IMR-90 (cell line): ENCODE results near the gene NUBP2. TPM values are rescaled to one million over a fixed set of nuclear protein-coding genes. Genes with fewer than 3 reads are reported as not detected.

ENCODE experiments used
- polyA plus RNA-seq, 3 experiments: library from polyadenylated mRNA; depleted of rRNA; stranded (reverse); fragments of >200 nt; gene quantifications; 2 replicates each; pipeline ENCODE4 v1.2.3, GENCODE V29; 2012; ENCODE audit warnings: low replicate concordance in 1 of 3
- total RNA-seq: library from RNA; depleted of rRNA; stranded (reverse); fragments of >200 nt; gene quantifications from 2 replicates; pipeline ENCODE4 v1.2.3, GENCODE V29; 2012
- TF ChIP-seq, protein P1 (sequence below): conservative IDR thresholded peaks from 2 replicates; pipeline ENCODE4 v1.5.1; 2012; ENCODE audit warnings: mild to moderate bottlenecking, low read depth, low read length, improper control_type of control experiment

The NUBP2 gene
- total and polyA plus RNA-seq, 2 of the 4 experiments (the other 2 are of a cell fraction), result 62.6 to 131 TPM

GRCh38 chr16:1775006-1775845 is 7.5 kb upstream of the NUBP2 start (continued):
- TF ChIP-seq, protein P1, sequence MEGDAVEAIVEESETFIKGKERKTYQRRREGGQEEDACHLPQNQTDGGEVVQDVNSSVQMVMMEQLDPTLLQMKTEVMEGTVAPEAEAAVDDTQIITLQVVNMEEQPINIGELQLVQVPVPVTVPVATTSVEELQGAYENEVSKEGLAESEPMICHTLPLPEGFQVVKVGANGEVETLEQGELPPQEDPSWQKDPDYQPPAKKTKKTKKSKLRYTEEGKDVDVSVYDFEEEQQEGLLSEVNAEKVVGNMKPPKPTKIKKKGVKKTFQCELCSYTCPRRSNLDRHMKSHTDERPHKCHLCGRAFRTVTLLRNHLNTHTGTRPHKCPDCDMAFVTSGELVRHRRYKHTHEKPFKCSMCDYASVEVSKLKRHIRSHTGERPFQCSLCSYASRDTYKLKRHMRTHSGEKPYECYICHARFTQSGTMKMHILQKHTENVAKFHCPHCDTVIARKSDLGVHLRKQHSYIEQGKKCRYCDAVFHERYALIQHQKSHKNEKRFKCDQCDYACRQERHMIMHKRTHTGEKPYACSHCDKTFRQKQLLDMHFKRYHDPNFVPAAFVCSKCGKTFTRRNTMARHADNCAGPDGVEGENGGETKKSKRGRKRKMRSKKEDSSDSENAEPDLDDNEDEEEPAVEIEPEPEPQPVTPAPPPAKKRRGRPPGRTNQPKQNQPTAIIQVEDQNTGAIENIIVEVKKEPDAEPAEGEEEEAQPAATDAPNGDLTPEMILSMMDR, result no peak
